Stimulated activated naive B cell treated with anti-CD40 and anti-IgM and Interleukin-4, amounts not matched to agents 10 μg/mL and 1 μg/mL and 100 μg/mL, for 72 hours (primary cell): Measurements from ENCODE around the gene MRPS5.

Experiments used
- ATAC-seq, 2 donors: fragments of 150-1000 bp; cut with Tn5 transposase; replicated peaks; 2 replicates each; pipeline ENCODE4 v1.10.0; 2021; ENCODE audit warnings: moderate library complexity in 1 of 2
- DNase-seq: peaks from one replicate; pipeline ENCODE4 v3.0.0; 2021
- H3K27ac Mint-ChIP-seq: one replicate; pipeline ENCODE4 v1.8.0; 2022; ENCODE audit warnings: mild to moderate bottlenecking, mixed read lengths
- H3K27me3 Mint-ChIP-seq, 2 donors: one replicate each; pipeline ENCODE4 v1.8.0; 2022; ENCODE audit warnings: mixed read lengths in 2 of 2
- H3K36me3 Mint-ChIP-seq, 2 donors: one replicate each; pipeline ENCODE4 v1.8.0; 2022; ENCODE audit warnings: mixed read lengths in 2 of 2, mild to moderate bottlenecking in 1 of 2
- H3K4me1 Mint-ChIP-seq, 2 donors: one replicate each; pipeline ENCODE4 v1.8.0; 2022; ENCODE audit warnings: mixed read lengths in 2 of 2, mild to moderate bottlenecking in 1 of 2
- H3K4me3 Mint-ChIP-seq, 2 donors: one replicate each; pipeline ENCODE4 v1.8.0; 2022; ENCODE audit warnings: mild to moderate bottlenecking in 2 of 2, mixed read lengths in 2 of 2, moderate library complexity in 1 of 2
- H3K9me3 Mint-ChIP-seq, 2 donors: one replicate each; pipeline ENCODE4 v1.8.0; 2022; ENCODE audit warnings: mixed read lengths in 2 of 2, mild to moderate bottlenecking in 1 of 2

Gene MRPS5

GRCh38 chr2:95051626-95052025 lies 70.0 kb downstream of the MRPS5 start:
- DNase-seq (no peak), ATAC-seq (no peak)
- Mint-ChIP-seq H3K36me3 (no peaks in the 10 kb centered on the region), H3K4me1 (peaks cover 3 to 12% of the 10 kb centered on the region in 2 donors), H3K9me3 (no peaks in the 10 kb centered on the region), H3K4me3 (no peak overlapping the region), H3K27me3 (peaks cover 9 to 44% of the 10 kb centered on the region in 2 donors), H3K27ac (no peak overlapping the region)

DNA sequence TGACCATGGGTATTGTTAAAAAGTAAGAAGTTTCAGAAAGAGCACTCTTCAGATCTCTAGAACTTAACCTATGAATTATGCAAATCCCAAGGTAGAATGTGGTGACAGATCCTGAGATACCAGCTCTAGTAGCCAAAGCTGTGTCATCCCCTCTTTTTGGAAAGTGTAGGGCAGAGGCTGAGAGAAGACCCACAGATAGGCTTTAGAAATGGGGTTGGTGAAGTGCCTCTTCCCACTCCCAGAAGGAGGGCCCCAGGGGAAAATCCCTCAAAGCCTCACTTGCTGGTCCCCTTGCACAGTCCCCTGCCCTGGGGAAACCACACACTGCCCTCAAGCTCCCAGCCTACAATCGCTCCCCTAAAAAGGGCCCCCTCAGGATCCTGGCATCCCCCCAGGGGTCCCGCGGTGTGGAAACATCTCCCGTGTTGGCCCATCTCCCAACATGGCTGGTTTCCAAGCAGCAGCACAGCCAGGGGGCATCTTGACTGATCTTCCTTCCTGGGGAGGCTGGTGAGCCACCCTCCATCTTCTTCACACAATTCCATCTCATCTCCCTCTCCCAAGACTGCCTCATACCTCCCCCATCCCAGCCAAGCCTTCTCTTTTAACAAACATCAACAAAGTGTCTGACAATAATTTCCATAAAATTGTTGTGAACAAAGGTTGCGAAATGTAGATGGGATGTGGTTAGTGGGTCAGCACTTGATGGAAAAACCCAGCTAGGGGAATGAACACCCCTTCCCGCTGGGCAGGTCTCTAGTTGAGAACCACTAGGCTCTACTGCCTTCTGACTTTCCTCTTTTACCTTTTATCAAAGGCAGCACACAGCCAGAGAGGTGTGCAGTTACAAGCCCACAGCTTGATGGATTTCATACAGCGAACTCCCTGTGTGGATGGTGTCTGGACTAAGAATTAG lies 71.0 kb downstream of the MRPS5 start:
- Mint-ChIP-seq H3K27me3 (peaks cover 11 to 46% of the 10 kb centered on the region in 2 donors), H3K27ac (no peak overlapping the region), H3K4me1 (peaks cover 3 to 12% of the 10 kb centered on the region in 2 donors), H3K9me3 (no peaks in the 10 kb centered on the region), H3K4me3 (no peak overlapping the region), H3K36me3 (no peaks in the 10 kb centered on the region)
- ATAC-seq (no peak), DNase-seq (no peak)

DNA sequence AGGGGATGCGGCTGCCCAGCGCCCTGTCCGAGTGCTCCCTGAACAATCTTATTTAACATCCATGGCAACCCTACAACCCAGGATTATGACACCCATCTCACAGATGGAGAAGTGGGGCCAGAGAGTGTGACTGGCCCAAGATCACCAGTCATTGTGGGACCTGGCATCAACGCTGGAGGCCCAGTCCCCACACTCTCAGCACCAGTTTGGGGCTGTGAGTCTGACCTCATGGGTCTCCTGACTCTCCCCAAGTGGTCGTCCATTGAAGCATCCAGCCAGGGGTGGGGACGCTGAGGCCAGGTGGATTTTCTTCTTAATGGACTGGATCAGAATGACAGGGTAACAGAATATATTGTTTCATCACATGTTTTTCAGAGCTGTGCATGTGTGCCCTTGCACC lies 71.6 kb downstream of the MRPS5 start:
- ATAC-seq = no peak
- H3K27me3 Mint-ChIP-seq = peaks cover 13 to 49% of the 10 kb centered on the region in 2 donors
- no peak overlapping the region for H3K4me3 Mint-ChIP-seq
- peaks cover 3 to 12% of the 10 kb centered on the region in 2 donors for H3K4me1 Mint-ChIP-seq
- H3K9me3 Mint-ChIP-seq = no peaks in the 10 kb centered on the region
- H3K27ac Mint-ChIP-seq = no peak overlapping the region
- no peaks in the 10 kb centered on the region for H3K36me3 Mint-ChIP-seq
- DNase-seq = no peak

GRCh38 chr2:95049683-95049955 lies 72.0 kb downstream of the MRPS5 start:
- peaks cover 13 to 49% of the 10 kb centered on the region in 2 donors for H3K27me3 Mint-ChIP-seq
- no peak for DNase-seq
- H3K4me3 Mint-ChIP-seq = no peak overlapping the region
- no peaks in the 10 kb centered on the region for H3K36me3 Mint-ChIP-seq
- peak overlapping the region; percentile 51 for H3K27ac Mint-ChIP-seq
- H3K4me1 Mint-ChIP-seq = peaks cover 3 to 12% of the 10 kb centered on the region in 2 donors
- H3K9me3 Mint-ChIP-seq = no peaks in the 10 kb centered on the region
- ATAC-seq = no peak

GRCh38 chr2:95048825-95049682 lies 72.6 kb downstream of the MRPS5 start:
- no peak for ATAC-seq
- peaks cover 3 to 8% of the 10 kb centered on the region in 2 donors for H3K4me1 Mint-ChIP-seq
- H3K27ac Mint-ChIP-seq = peak overlapping the region; percentile 51
- no peaks in the 10 kb centered on the region for H3K36me3 Mint-ChIP-seq
- no peaks in the 10 kb centered on the region for H3K9me3 Mint-ChIP-seq
- H3K27me3 Mint-ChIP-seq = peaks cover 16 to 47% of the 10 kb centered on the region in 2 donors
- no peak overlapping the region for H3K4me3 Mint-ChIP-seq
- DNase-seq = no peak

GRCh38 chr2:95047629-95048510 lies 73.7 kb downstream of the MRPS5 start:
- Mint-ChIP-seq H3K27me3 (peaks cover 21 to 58% of the 10 kb centered on the region in 2 donors), H3K36me3 (no peaks in the 10 kb centered on the region), H3K4me3 (no peak overlapping the region), H3K9me3 (no peaks in the 10 kb centered on the region), H3K4me1 (no peaks in the 10 kb centered on the region), H3K27ac (no peak overlapping the region)
- DNase-seq = no peak
- ATAC-seq = no peak

DNA sequence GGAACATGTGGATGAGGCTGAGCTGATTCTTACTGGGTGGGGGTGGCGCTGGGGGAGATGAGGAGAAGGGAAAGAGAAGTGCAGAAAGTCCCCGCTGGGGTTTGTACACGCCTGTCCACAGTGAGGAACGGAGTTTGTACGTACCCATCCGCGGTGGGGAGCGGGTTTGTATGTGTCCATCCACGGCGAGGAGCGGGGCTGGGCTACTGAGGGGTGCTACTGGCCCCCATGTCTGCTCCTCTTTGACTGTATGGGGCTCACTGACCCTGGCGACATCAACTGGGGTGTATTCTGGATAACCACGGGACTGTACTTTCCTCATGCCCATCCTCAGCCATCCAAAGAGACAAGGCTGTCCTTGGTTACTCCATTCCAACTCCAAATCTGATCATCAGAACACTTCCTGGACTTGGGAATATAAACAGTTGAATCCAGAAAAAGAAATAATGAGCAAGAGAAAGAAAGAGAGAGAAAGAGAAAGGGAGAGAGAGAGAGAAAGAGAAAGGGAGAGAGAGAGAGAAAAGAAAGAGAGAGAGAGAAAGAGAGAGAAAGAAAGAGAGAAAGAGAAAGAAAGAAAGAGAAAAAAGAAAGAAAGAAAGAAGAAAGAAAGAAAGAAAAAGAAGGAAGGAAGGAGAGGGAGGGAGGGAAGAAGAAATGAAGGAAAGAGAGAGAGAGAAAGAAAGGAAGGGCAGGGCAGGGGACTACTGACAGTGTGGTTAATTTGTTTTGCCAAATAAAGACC lies 75.1 kb downstream of the MRPS5 start:
- no peak for DNase-seq
- Mint-ChIP-seq H3K4me3 (no peak overlapping the region), H3K27ac (no peak overlapping the region), H3K4me1 (no peaks in the 10 kb centered on the region), H3K27me3 (peaks cover 21 to 50% of the 10 kb centered on the region in 2 donors), H3K9me3 (no peaks in the 10 kb centered on the region), H3K36me3 (no peaks in the 10 kb centered on the region)
- no peak for ATAC-seq

DNA sequence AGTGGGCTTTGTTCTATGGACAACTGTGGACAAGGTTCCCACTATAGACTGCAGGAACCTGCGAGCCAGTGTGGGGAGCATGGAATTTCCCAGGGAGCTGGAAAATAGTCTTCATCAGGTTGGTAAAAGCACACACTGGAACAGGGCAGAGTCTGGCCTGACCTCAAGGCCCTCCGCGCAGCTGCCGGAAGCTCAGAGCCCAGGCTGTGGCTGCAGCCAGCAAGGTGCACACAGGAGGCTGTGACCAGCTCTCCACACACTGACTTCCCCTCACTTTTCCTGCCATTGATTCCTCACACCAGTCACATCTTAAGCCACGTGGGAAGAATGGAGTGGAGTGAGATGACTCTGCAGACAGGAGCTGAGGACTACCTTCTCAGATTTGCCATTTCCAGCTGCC lies 77.0 kb downstream of the MRPS5 start:
- H3K27me3 Mint-ChIP-seq = peaks cover 16 to 36% of the 10 kb centered on the region in 2 donors
- ATAC-seq (no peak), DNase-seq (no peak)
- H3K4me1 Mint-ChIP-seq = no peaks in the 10 kb centered on the region
- H3K4me3 Mint-ChIP-seq = no peak overlapping the region
- no peak overlapping the region for H3K27ac Mint-ChIP-seq
- H3K36me3 Mint-ChIP-seq = no peaks in the 10 kb centered on the region
- H3K9me3 Mint-ChIP-seq = peaks cover 2 to 3% of the 10 kb centered on the region in 2 donors

- ATAC-seq (peak; percentile 3 to 14), DNase-seq (no peak)
- Mint-ChIP-seq H3K4me1 (no peaks in the 10 kb centered on the region), H3K27ac (no peak overlapping the region), H3K4me3 (no peak overlapping the region), H3K9me3 (peaks cover 12 to 14% of the 10 kb centered on the region in 2 donors), H3K27me3 (peaks cover 26 to 29% of the 10 kb centered on the region in 2 donors), H3K36me3 (peaks cover 0 to 2% of the 10 kb centered on the region in 2 donors)
These were observed 78.1 kb downstream of the MRPS5 start for GRCh38 chr2:95043300-95044093.

GRCh38 chr2:95042472-95043271 lies 78.9 kb downstream of the MRPS5 start:
- Mint-ChIP-seq H3K27me3 (peaks cover 21 to 27% of the 10 kb centered on the region in 2 donors), H3K36me3 (peaks cover 0 to 2% of the 10 kb centered on the region in 2 donors), H3K9me3 (peaks cover 20 to 22% of the 10 kb centered on the region in 2 donors), H3K4me3 (no peak overlapping the region), H3K27ac (no peak overlapping the region), H3K4me1 (no peaks in the 10 kb centered on the region)
- DNase-seq (no peak), ATAC-seq (no peak)

DNA sequence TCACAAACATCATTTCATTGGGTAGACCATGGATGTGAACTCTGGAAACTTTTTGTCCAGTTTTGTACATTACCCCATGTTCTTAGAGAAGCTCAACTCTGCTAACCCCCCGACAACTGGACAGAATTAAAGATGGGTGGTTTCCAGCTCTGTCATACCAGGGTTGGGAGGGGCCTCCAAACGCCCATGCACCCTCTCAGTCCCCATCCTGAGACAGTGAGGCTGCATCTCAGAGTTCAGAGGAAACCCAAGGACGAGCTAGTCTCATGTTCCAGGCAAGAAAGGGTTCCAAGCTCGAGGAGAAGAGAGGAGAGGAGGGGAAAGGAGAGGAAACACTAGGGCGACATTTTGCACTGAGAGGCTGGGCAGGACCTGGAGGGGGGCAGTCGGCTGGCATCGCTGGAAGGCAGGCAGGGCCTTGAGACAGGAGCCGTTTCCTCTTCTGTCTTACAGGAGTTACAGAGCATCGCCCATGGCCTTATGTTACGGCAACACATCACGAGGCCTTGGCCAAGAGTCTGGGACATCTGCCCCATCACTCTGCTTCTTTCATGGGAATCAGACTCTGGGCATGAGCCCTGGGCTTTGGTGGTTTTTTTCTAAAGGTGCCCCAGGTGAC lies 79.7 kb downstream of the MRPS5 start:
- H3K36me3 Mint-ChIP-seq = peaks cover 0 to 2% of the 10 kb centered on the region in 2 donors
- no peak overlapping the region for H3K4me3 Mint-ChIP-seq
- no peak overlapping the region for H3K27ac Mint-ChIP-seq
- no peaks in the 10 kb centered on the region for H3K4me1 Mint-ChIP-seq
- ATAC-seq (no peak), DNase-seq (no peak)
- peaks cover 24 to 29% of the 10 kb centered on the region in 2 donors for H3K9me3 Mint-ChIP-seq
- H3K27me3 Mint-ChIP-seq = peaks cover 21 to 27% of the 10 kb centered on the region in 2 donors
